ENCODE results near the gene RNF40.

- TF ChIP-seq SIN3A (IDR thresholded peaks at IDR 0.05; ENCODE audit: borderline replicate concordance, insufficient read depth, low read length), result no peak
- no peak for TF ChIP-seq TAF1 (IDR thresholded peaks at IDR 0.05; ENCODE audit: borderline replicate concordance, insufficient read depth, low read length)
- no peak for TF ChIP-seq REST (IDR thresholded peaks at IDR 0.05; ENCODE audit: insufficient read depth in 1 of 2, low read depth in 2 of 2, low read length in 2 of 2)
Measured at GRCh38 chr16:30780021-30780420, 17.9 kb downstream of the RNF40 start.
